Astrocyte of the cerebellum (primary cell): ENCODE measurements around the gene PIGZ.
"Not testable (repeated sequence)": the region's sequence is repeated elsewhere in the genome, so short reads cannot be mapped to it uniquely, and the experiment has no call there.

Experiments used
- DNase-seq: peaks from one replicate; pipeline ENCODE4 v3.0.0-alpha.2; 2011; ENCODE audit warnings: low read depth
- H3K4me3 ChIP-seq: 2 replicates; pipeline ENCODE4 v1.5.1; 2011; ENCODE audit warnings: mild to moderate bottlenecking, low read depth, low read length, moderate library complexity
- CTCF ChIP-seq: IDR thresholded peaks from 2 replicates; pipeline ENCODE4 v1.5.1; 2012; ENCODE audit warnings: low read length, low read depth, moderate library complexity, mild to moderate bottlenecking; ENCODE audit errors: missing control alignments
- in situ Hi-C: cut with HindIII; loops from 2 replicates; pipeline ENCODE4 v1.10.0; 2017; ENCODE audit warnings: low sequenced_read_pairs

PIGZ gene

GRCh38 chr3:196949750-196950149 is 18.9 kb downstream of the PIGZ start:
- no peak for TF ChIP-seq CTCF
- no peak overlapping the region for H3K4me3 ChIP-seq
- in situ Hi-C loops: loop anchor here (5.0 kb wide), 1 partner anchor 48 kb away; no protein-coding TSS in a partner anchor
- no peak for DNase-seq

GRCh38 chr3:196949285-196949619 is 19.4 kb downstream of the PIGZ start:
- in situ Hi-C loops: loop anchor here (5.0 kb wide), 1 partner anchor 48 kb away; no protein-coding TSS in a partner anchor
- H3K4me3 ChIP-seq: no peak overlapping the region

GRCh38 chr3:196948442-196949284 is 20.0 kb downstream of the PIGZ start:
- DNase-seq: no peak
- H3K4me3 ChIP-seq: no peak overlapping the region
- in situ Hi-C loops: loop anchor here (5.0 kb wide), 1 partner anchor 49 kb away; no protein-coding TSS in a partner anchor
- peak; percentile 14 for TF ChIP-seq CTCF

More at GRCh38 chr3:196949285-196949619, 19.4 kb downstream of the PIGZ start:
- DNase-seq: no peak
- no peak for TF ChIP-seq CTCF

- DNase-seq: no peak
- in situ Hi-C loops: loop anchor here (5.0 kb wide), 1 partner anchor 49 kb away; no protein-coding TSS in a partner anchor
- no peak for TF ChIP-seq CTCF
- H3K4me3 ChIP-seq: no peak overlapping the region
Observed at GRCh38 chr3:196947860-196948441, 20.7 kb downstream of the PIGZ start.

GRCh38 chr3:196947136-196947859 is 21.3 kb downstream of the PIGZ start:
- no peak overlapping the region for H3K4me3 ChIP-seq
- in situ Hi-C loops: loop anchor here (5.0 kb wide), 1 partner anchor 50 kb away; no protein-coding TSS in a partner anchor
- TF ChIP-seq CTCF: peak; percentile 34

GRCh38 chr3:196944037-196944790 is 24.4 kb downstream of the PIGZ start:
- H3K4me3 ChIP-seq, DNase-seq, in situ Hi-C loops: not testable (repeated sequence)

More at GRCh38 chr3:196947136-196947859, 21.3 kb downstream of the PIGZ start:
- no peak for DNase-seq
